ENCODE data around the gene JAG2. TPM values are rescaled to one million over a fixed set of nuclear protein-coding genes. Genes with fewer than 3 reads are reported as not detected.

Gene JAG2
- total RNA-seq, 1 experiment from 2014 or later = 43.7 TPM

GRCh38 chr14:105149146-105149781, 19.3 kb downstream of the JAG2 start:
- ChIA-PET CTCF (no interaction called here), POLR2A (no interaction called here)
- ATAC-seq (no peak), DNase-seq (ENCODE audit: low read depth, low spot score) (no peak)
- H3K4me3 ChIP-seq (ENCODE audit: low read depth in 2 of 2, low read length in 2 of 2) = no peak overlapping the region
- no peak overlapping the region for H3K27ac ChIP-seq (ENCODE audit: low read length)
- no TSS peak for BruUV-seq (replicated peaks)
- no peaks in the 10 kb centered on the region for H3K9me3 ChIP-seq (ENCODE audit: control insufficient read depth, insufficient read depth, low read depth, low read length)
- in situ Hi-C loops (cut with HindIII; ENCODE audit: low pct_unique_long_range_greater_than_20kb, low sequenced_read_pairs) = no loop called here
- intact Hi-C loops (cut with micrococcal nuclease; ENCODE audit: unreplicated experiment) = no loop called here
- no peaks in the 10 kb centered on the region for H3K27me3 ChIP-seq (ENCODE audit: control insufficient read depth, insufficient read depth, low read length)
- no peak for TF ChIP-seq REST (IDR thresholded peaks at IDR 0.05; ENCODE audit: insufficient read depth in 1 of 2, low read depth in 2 of 2, low read length in 1 of 2)
- no peak for TF ChIP-seq TCF7L2 (IDR thresholded peaks at IDR 0.05; ENCODE audit: low read depth, low read length)
- TF ChIP-seq SIN3A (IDR thresholded peaks at IDR 0.05; ENCODE audit: borderline replicate concordance, insufficient read depth, low read depth, low read length) = no peak
- TF ChIP-seq CTCF (IDR thresholded peaks at IDR 0.05) = no peak
- TF ChIP-seq POLR2AphosphoS5 (IDR thresholded peaks at IDR 0.05; ENCODE audit: low read depth, low read length) = no peak
- no peaks in the 10 kb centered on the region for H3K36me3 ChIP-seq (ENCODE audit: control insufficient read depth, insufficient read depth, low read length)
- H3K4me1 ChIP-seq (ENCODE audit: control insufficient read depth, insufficient read depth, low read length) = no peaks in the 10 kb centered on the region

GRCh38 chr14:105148604-105149145, 19.9 kb downstream of the JAG2 start:
- ChIA-PET POLR2A (no interaction called here), CTCF (no interaction called here)
- in situ Hi-C loops (cut with HindIII; ENCODE audit: low pct_unique_long_range_greater_than_20kb, low sequenced_read_pairs) = no loop called here
- TF ChIP-seq CTCF (IDR thresholded peaks at IDR 0.05) = no peak
- TF ChIP-seq REST (IDR thresholded peaks at IDR 0.05; ENCODE audit: insufficient read depth in 1 of 2, low read depth in 2 of 2, low read length in 1 of 2) = no peak
- TF ChIP-seq TCF7L2 (IDR thresholded peaks at IDR 0.05; ENCODE audit: low read depth, low read length) = no peak
- TF ChIP-seq POLR2AphosphoS5 (IDR thresholded peaks at IDR 0.05; ENCODE audit: low read depth, low read length) = no peak
- no peak for TF ChIP-seq SIN3A (IDR thresholded peaks at IDR 0.05; ENCODE audit: borderline replicate concordance, insufficient read depth, low read depth, low read length)
- Histone ChIP-seq H3K27ac (ENCODE audit: low read length) (no peak overlapping the region), H3K9me3 (ENCODE audit: control insufficient read depth, insufficient read depth, low read depth, low read length) (no peaks in the 10 kb centered on the region), H3K4me1 (ENCODE audit: control insufficient read depth, insufficient read depth, low read length) (no peaks in the 10 kb centered on the region), H3K36me3 (ENCODE audit: control insufficient read depth, insufficient read depth, low read length) (no peaks in the 10 kb centered on the region), H3K4me3 (ENCODE audit: low read depth in 2 of 2, low read length in 2 of 2) (no peak overlapping the region), H3K27me3 (ENCODE audit: control insufficient read depth, insufficient read depth, low read length) (no peaks in the 10 kb centered on the region)
- intact Hi-C loops (cut with micrococcal nuclease; ENCODE audit: unreplicated experiment) = no loop called here
- DNase-seq (ENCODE audit: low read depth, low spot score) = no peak
- no peak for ATAC-seq
- BruUV-seq (replicated peaks) = no TSS peak

All from Panc1 (cell line).